GM19455 (cell line): ENCODE data around the gene NPFFR1.

Experiments used
- ATAC-seq: cut with Tn5 transposase; IDR thresholded peaks from one replicate; pipeline ENCODE4 v1.9.1; 2021; ENCODE audit not compliant: unreplicated experiment

The NPFFR1 gene

DNA sequence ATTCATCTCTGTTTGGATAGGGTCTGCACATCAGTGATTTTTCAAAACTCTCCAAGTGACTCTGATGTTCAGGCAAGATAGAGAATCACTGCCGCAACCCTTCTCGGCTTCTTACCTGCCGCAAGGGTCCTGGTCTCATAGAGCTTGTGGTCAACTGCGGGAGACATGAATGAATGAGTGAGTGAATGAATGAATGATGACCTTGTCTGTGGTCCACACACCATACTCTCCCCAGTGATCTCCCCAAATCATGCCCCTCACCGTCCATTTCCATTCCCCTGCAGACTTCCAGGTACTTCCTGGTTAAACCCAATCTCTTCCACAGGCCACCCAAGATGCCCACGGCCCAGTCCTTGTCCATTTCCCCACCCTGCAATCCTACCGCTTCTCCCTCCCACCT lies 5.9 kb upstream of the NPFFR1 start:
- ATAC-seq, result no peak

- ATAC-seq, result no peak
These were observed 2.8 kb upstream of the NPFFR1 start for GRCh38 chr10:70286616-70287015.

DNA sequence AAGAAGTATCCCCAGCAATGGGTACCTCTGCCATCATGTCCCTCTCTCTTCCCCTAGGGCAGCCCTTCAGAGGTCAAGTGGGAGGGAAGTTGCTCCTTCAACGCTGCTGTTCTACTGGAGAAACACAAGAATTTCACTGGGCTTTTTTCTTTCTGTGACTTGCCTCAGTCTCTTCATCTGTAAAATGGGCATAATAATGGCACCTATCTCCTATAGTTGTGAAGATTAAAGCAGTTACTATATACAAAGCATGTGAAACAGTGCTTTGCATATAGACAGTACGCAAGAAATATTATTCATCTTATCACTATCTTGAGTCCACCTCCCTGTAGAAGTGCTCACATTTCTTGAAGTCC lies 1.6 kb upstream of the NPFFR1 start:
- no peak for ATAC-seq

DNA sequence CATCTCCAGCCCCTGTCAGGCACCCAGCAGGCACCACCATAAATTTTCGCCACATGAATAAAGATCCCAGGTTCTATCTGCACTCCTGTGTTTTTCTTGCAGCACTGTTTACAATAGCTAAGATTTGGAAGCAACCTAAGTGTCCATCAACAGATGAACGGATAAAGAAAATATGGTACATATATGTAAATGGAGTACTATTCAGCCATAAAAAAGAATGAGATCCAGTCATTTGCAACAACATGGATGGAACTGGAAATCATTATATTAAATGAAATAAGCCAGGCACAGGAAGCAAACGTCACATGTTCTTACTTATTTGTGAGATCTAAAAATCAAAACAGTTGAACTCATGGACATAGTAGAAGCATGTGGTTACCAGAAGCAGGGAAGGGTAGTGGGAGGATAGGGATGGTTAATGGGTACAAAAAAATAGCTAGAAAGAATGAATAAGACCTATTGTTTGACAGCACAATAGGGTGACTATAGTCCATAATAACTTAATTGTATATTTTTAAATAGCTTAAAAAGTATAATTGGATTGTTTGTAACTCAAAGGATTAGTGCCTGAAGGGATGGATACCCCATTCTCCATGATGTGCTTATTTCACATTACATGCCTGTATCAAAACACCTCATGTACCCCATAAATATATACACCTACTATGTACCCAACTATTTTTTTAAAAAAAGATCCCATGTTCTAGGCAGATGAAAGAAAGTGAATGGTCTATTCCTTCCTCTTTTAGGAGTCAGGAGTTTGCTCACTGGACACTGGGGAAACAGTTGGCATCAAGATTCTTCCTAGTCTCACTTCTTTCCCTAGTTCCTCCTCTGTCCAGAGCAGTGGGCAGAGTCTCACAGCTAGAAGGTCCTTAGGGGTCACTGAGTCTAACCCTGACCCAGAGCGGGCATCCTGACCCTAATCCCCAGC lies 1.0 kb upstream of the NPFFR1 start:
- ATAC-seq, result no peak

GRCh38 chr10:70283071-70283444 lies 746 bp downstream of the NPFFR1 start:
- no peak for ATAC-seq

DNA sequence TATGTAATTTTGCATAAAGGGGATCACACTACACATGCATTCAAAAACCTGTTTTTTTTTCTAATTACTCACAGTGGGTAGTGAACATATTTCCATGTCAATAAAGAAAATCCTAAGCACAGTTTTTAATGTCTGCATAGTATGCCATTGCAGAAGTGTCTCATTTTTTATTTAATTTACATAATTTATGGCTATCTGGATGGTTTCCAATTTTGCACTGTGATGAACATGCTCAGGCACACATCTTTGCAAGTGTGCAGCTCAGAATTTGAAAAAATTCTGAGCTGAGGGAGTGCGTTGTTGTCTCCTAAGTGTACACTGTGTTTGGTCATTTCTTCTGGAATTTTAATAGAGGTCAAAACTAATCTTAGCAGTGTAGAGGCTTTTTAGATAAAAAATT lies 2.2 kb downstream of the NPFFR1 start:
- ATAC-seq, result no peak

GRCh38 chr10:70280099-70280498 lies 3.7 kb downstream of the NPFFR1 start:
- ATAC-seq, result no peak

DNA sequence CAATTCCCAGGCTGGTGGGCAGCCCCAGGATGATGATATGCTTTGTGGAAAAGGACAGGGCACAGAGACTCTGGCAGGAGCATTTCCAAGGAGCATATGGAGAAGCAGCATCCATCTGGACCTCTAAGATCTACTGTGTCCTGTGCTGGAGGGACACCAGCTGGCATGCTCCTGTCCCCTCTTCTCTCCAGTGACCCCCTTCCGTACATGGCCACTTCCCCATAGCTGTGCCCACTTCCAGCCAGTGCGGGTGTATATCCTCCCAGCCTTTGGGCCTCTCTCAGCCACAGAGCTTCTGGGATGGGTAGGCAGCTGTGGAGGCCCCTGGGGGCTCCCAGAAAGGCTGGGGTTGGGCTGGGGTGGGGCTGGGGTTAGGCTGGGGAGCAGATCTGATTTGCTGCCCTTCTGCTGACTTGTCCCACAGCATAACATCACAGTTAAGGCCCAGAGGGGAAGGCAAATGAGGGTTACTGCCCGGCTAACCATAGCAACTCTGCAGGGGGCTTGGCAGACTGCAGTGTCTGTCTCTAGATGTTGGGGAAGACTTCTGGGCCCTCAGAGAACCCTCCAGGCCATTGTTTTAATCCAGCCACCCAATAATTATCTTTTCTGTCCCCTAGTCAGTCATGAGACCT lies 6.3 kb downstream of the NPFFR1 start:
- no peak for ATAC-seq

DNA sequence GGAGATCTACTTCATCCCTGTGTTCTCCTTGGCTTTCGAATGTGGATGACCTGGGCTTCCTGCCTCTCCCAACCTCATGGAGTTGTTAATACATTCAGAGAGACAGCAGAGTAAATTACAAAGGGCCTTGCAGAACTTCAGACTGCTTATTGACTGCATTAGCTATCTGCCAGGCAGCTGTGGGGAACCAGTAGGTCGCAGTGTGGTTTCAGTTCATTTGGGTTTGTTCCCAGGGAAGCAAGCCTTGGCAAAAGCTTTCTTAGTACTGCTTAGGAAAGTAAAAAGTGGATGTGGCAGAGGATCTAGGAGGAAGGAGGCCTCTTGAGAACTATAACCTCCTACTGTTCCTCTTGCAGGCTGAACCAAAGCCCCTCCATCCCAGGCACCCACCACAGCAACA lies 9.2 kb downstream of the NPFFR1 start:
- ATAC-seq, result no peak

DNA sequence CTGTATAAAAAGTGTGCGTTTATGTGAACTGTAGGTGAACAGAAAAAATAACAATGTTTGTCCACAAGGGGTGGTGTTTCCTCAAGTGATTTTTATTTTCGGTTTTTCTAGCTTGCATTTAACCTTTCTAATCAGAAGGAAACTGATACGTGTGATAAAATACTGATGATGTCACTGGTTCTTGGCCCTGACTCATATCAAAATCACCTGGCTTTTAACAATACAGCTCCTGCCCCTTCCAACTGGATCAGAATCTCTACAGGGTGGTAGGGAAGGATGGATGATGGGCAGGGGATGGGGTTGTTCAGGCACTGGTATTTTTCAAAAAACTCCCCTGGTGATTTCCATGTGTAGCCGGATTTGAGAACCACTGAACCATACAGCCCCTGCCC lies 10.9 kb downstream of the NPFFR1 start:
- ATAC-seq, result no peak

GRCh38 chr10:70271996-70272924 lies 11.5 kb downstream of the NPFFR1 start:
- no peak for ATAC-seq

- no peak for ATAC-seq
These were observed 12.9 kb downstream of the NPFFR1 start for GRCh38 chr10:70270952-70271351.

- ATAC-seq, result no peak
These were observed 14.1 kb downstream of the NPFFR1 start for GRCh38 chr10:70269741-70270140.

DNA sequence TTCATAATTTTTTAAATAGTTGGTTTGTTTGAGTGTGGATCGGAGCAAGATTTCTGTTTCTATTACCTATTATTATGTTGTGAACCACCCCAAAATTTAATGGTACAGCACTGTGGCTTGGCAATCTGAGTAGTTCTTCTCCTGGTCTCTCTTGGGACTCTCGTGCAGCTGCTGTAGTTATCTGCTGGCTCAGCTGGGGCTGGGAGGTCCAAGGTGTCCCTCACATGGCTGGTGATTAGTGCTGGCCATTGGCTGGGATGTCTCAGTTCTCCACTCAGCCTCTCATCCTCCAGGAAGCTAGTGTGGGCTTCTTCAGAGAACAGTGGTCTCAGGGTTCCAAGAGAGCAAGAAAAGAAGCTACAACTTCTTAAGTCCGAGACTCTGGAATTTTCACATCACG lies 15.4 kb downstream of the NPFFR1 start:
- ATAC-seq, result no peak

DNA sequence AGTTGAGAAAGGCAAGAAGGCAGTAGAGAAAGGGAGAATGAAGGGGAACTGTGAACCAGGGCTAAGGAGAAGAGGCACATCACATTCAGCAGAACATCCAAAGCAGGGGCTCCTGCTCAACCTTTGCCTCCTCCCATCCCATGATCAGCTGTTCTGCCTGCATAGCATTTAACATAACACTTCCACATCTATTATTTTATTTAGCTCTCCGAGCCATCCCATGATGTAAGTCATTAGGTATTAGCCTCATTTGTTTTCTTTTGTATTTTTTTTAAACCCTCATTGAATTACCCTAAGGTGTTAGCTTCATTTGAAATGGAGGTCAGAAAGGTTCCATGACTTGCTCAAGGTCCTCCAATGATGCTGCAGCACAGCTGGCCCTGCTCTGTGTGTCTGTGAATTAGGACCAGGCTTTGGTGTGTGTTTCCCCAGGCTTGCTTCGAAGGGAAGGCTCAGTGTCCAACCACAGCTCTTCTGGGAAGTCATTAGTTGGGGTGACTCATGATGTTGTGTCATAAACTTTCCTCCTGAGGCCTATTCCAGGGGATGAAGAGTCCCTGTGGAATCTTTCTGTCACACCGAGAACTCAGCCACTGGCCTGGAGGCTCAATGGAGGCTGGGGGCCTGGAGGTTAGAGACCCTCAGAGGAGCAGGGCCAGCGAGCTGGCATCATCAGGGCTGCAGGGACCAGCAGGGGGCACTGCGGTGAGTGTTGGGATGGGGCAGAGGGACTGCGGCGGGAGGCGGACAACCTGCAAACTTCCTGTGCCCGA lies 16.5 kb downstream of the NPFFR1 start:
- no peak for ATAC-seq

DNA sequence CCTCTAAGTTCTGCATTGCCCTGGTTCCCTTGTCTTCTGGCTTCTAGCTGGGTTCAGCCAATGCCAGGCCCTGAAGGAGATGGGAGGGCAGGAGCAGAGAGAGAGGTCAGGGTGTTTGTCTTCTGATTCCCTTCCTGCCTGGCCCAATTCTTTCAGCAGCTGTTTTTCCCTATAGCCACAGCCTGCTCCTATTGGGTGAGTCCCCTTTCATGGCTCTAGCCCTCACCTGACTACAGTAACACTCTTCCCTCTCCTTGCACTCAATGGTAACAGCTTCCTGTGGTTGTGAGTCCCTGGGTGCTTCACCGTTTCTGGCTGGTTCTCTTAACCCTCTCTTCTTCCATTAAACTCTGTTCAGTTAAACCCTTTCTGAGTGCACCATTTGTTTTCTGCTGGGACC lies 17.1 kb downstream of the NPFFR1 start:
- ATAC-seq, result no peak

DNA sequence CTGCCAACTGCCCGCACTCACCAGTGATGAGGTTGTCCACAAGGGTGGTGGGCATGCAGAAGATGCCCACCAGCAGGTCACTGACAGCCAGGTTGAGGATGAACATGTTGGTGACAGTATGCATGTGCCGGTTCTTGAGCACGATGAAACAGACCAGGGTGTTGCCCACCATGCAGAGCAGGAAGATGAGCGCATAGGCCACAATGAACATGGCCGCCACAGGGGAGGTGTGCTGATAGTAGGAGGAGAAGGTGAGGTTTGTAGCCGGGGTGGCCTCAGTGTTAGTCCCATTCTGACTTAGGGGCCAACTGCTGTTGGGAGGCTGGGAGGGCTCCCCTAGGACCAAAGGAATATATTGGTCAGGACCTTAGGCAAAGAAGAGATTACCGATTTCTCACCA lies 17.7 kb downstream of the NPFFR1 start:
- ATAC-seq, result no peak

- ATAC-seq, result no peak
These were observed 18.6 kb downstream of the NPFFR1 start for GRCh38 chr10:70265032-70265689.

- ATAC-seq, result no peak
These were observed 23.1 kb downstream of the NPFFR1 start for GRCh38 chr10:70260734-70261133.

- no peak for ATAC-seq
These were observed 23.5 kb downstream of the NPFFR1 start for GRCh38 chr10:70260259-70260658.
